Gastrocnemius medialis (tissue), 4 donors: ENCODE results near the gene EXOC2. TPM values are rescaled to one million over a fixed set of nuclear protein-coding genes. Genes with fewer than 3 reads are reported as not detected.

Source experiments
- ATAC-seq, 2 donors: fragments of 150-250 bp; one replicate each; pipeline ENCODE4 v1.9.1; 2016
- DNase-seq, 2 donors: peaks; one replicate each; pipeline ENCODE4 v3.0.0-alpha.2; 2019
- H3K27ac ChIP-seq, 4 donors: fragments of 200-600 bp; sonication (generic); 1 replicate in 1 of 4; 2 replicates in 3 of 4; pipeline ENCODE4 v1.5.1; 2016 to 2018; ENCODE audit warnings: mild to moderate bottlenecking in 2 of 4, moderate library complexity in 1 of 4
- H3K27me3 ChIP-seq, 3 donors: fragments of 200-600 bp; sonication (generic) in 2 of 3; 1 replicate in 1 of 3; 2 replicates in 2 of 3; pipeline versions ENCODE4 v1.5.1 to v1.6.0; 2016 to 2019; ENCODE audit warnings: mild to moderate bottlenecking in 1 of 3, moderate library complexity in 1 of 3
- H3K36me3 ChIP-seq, 2 donors: fragments of 200-600 bp; sonication (generic) in 1 of 2; one replicate each; pipeline ENCODE4 v1.5.1; 2017 to 2018
- H3K4me1 ChIP-seq, 2 donors: fragments of 200-600 bp; sonication (generic) in 1 of 2; one replicate each; pipeline ENCODE4 v1.5.1; 2016 to 2017; ENCODE audit warnings: mild to moderate bottlenecking in 2 of 2
- H3K4me3 ChIP-seq, 4 donors: fragments of 200-600 bp; sonication (generic) in 3 of 4; 1 replicate in 1 of 4; 2 replicates in 3 of 4; pipeline ENCODE4 v1.5.1; 2016 to 2019; ENCODE audit warnings: mild to moderate bottlenecking in 2 of 4
- H3K9me3 ChIP-seq, 3 donors: fragments of 200-600 bp; sonication (generic) in 2 of 3; 1 replicate in 1 of 3; 2 replicates in 2 of 3; pipeline ENCODE4 v1.5.1; 2016 to 2019
- POLR2A ChIP-seq, 2 donors: fragments of 450-650 bp; IDR thresholded peaks; one replicate each; pipeline ENCODE4 v1.6.1; 2017; ENCODE audit warnings: antibody characterized with exemption in 2 of 2, mild to moderate bottlenecking in 2 of 2, moderate library complexity in 2 of 2
- in situ Hi-C, 4 donors: fragments of 200-750 bp; cut with MboI; loops; one replicate each; pipeline versions ENCODE4 v1.15.0 to v1.8.0; 2017; ENCODE audit warnings: low sequenced_read_pairs in 4 of 4
- intact Hi-C: fragments of 100-400 bp; cut with DNase I; formaldehyde crosslinking; loops from one replicate; pipeline ENCODE4 v1.15.1; 2023; ENCODE audit warnings: low total_unique reads
- total RNA-seq, 4 donors: library from RNA; depleted of rRNA; stranded (reverse); fragments of >200 nt; gene quantifications; one replicate each; pipeline versions ENCODE4 v1.1.0 to v1.2.3, GENCODE V29; 2016
- TF ChIP-seq, protein P1 (sequence below), 5 experiments: fragments of 450-650 bp in 3 of 5; fragments of 200-600 bp in 2 of 5; sonication (generic) in 2 of 5; IDR thresholded peaks in 4 of 5; conservative IDR thresholded peaks in 1 of 5; 1 replicate in 4 of 5; 2 replicates in 1 of 5; pipeline ENCODE4 v1.5.1; 2016 to 2019; ENCODE audit warnings: antibody characterized with exemption in 5 of 5, mild to moderate bottlenecking in 3 of 5, moderate library complexity in 3 of 5

EXOC2 gene
- total RNA-seq, 4 donors from 2014 or later = 12.6 to 16.4 (median 15.0) TPM

DNA sequence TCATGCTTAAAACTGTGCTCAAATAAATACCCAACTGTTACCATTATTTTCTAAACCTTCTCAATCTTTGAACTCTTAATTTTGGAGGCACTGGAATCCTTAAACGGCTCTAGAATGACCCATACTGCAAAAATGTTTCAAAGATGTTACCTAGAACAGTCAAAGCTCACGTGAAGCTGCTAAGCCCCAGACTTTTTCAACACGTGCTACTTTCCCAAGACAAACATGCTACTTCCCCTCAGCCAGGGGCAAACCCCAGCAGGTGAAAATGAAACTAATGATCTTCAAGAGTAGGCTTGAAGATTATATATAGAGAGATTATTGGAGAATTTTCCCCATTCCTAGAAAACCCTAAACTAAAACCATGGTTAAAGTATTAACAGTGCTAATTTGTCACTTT, 64.2 kb downstream of the EXOC2 start:
- no peak overlapping the region for H3K4me3 ChIP-seq
- H3K4me1 ChIP-seq = peaks cover 0 to 7% of the 10 kb centered on the region in 2 donors
- no peak for TF ChIP-seq POLR2A (IDR thresholded peaks at IDR 0.05)
- TF ChIP-seq, protein P1, sequence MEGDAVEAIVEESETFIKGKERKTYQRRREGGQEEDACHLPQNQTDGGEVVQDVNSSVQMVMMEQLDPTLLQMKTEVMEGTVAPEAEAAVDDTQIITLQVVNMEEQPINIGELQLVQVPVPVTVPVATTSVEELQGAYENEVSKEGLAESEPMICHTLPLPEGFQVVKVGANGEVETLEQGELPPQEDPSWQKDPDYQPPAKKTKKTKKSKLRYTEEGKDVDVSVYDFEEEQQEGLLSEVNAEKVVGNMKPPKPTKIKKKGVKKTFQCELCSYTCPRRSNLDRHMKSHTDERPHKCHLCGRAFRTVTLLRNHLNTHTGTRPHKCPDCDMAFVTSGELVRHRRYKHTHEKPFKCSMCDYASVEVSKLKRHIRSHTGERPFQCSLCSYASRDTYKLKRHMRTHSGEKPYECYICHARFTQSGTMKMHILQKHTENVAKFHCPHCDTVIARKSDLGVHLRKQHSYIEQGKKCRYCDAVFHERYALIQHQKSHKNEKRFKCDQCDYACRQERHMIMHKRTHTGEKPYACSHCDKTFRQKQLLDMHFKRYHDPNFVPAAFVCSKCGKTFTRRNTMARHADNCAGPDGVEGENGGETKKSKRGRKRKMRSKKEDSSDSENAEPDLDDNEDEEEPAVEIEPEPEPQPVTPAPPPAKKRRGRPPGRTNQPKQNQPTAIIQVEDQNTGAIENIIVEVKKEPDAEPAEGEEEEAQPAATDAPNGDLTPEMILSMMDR (IDR thresholded peaks at IDR 0.05 in 4 of 5, conservative IDR thresholded peaks at IDR 0.05 in 1 of 5) = no peak
- intact Hi-C loops (no loop called here), in situ Hi-C loops (no loop called here)
- no peaks in the 10 kb centered on the region for H3K9me3 ChIP-seq
- ATAC-seq (no peak), DNase-seq (no peak)
- no peak overlapping the region for H3K27ac ChIP-seq
- no peaks in the 10 kb centered on the region for H3K27me3 ChIP-seq
- H3K36me3 ChIP-seq = peaks cover 0 to 11% of the 10 kb centered on the region in 2 donors

DNA sequence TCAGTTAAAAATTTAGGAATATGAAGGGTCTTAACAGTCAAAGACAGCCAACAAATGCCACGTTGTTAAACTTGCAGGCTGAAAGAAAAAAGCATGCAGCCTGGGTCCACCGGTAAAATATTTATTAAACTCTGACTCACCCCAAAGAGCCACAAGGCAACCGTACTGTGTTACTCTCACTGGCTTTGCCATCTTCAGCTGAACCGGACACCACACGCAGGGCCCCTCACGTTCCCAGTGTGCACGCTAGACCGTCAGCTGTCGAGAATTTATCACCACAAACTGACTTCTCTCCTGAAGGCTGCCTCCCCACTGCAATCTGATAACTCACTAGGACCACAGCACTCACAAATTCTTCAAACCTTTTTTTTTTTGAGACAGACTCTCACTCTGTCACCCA, 66.7 kb downstream of the EXOC2 start:
- H3K27ac ChIP-seq = no peak overlapping the region
- TF ChIP-seq, protein P1 (IDR thresholded peaks at IDR 0.05 in 4 of 5, conservative IDR thresholded peaks at IDR 0.05 in 1 of 5) = no peak
- TF ChIP-seq POLR2A (IDR thresholded peaks at IDR 0.05) = no peak
- in situ Hi-C loops = no loop called here
- H3K36me3 ChIP-seq = peaks cover 0 to 11% of the 10 kb centered on the region in 2 donors
- peak; percentile 12 to 59 for DNase-seq
- peaks cover 0 to 7% of the 10 kb centered on the region in 2 donors for H3K4me1 ChIP-seq
- no peaks in the 10 kb centered on the region for H3K9me3 ChIP-seq
- peak; percentile 80 to 93 for ATAC-seq
- intact Hi-C loops = no loop called here
- no peaks in the 10 kb centered on the region for H3K27me3 ChIP-seq
- H3K4me3 ChIP-seq = no peak overlapping the region

DNA sequence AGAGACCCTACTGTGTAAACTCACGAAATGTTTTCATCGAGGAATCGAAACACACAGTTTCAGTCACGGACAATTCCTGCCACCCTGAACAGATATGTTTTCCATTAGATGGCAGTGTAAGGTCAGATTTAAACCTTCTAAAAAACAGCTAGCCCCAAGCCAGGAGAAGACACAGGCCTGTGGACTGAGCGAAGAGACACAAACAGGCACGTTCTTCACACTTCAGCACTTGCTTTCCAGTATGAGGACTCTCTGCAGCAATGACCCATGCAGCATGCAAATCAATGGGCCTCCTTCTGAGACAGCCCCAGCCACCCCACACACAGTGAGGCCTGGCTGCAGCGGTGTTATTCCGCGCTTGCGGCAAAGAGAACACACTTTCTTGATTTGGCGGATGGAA, 68.0 kb downstream of the EXOC2 start:
- Histone ChIP-seq H3K36me3 (peaks cover 0 to 11% of the 10 kb centered on the region in 2 donors), H3K9me3 (no peaks in the 10 kb centered on the region), H3K27ac (no peak overlapping the region), H3K27me3 (no peaks in the 10 kb centered on the region), H3K4me1 (peaks cover 0 to 7% of the 10 kb centered on the region in 2 donors), H3K4me3 (no peak overlapping the region)
- in situ Hi-C loops (no loop called here), intact Hi-C loops (no loop called here)
- no peak for DNase-seq
- TF ChIP-seq POLR2A (IDR thresholded peaks at IDR 0.05) = no peak
- TF ChIP-seq, protein P1 (IDR thresholded peaks at IDR 0.05 in 4 of 5, conservative IDR thresholded peaks at IDR 0.05 in 1 of 5) = no peak
- ATAC-seq = no peak

DNA sequence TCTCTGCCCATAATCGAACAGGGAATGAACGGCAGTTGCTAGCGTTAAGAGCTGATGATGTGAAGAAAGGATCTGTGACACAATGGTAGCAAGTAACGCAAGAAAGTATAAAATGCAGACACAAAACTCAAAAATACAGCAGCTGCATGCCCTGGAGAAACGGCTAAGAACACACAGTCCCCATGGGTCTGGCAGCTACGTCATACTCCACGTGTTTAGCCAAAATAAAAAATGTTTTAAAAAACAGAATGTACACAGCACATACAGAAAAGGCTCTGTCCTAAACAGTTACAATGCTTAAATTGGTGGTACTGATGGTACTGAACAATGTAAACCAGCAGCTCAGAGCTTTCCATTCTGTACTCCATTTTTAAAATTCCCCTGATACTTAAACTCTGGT, 70.5 kb downstream of the EXOC2 start:
- Histone ChIP-seq H3K9me3 (no peaks in the 10 kb centered on the region), H3K27ac (no peak overlapping the region), H3K27me3 (no peaks in the 10 kb centered on the region), H3K36me3 (no peaks in the 10 kb centered on the region), H3K4me1 (peaks cover 3 to 10% of the 10 kb centered on the region in 2 donors), H3K4me3 (no peak overlapping the region)
- intact Hi-C loops = no loop called here
- TF ChIP-seq POLR2A (IDR thresholded peaks at IDR 0.05) = no peak
- TF ChIP-seq, protein P1 (IDR thresholded peaks at IDR 0.05 in 4 of 5, conservative IDR thresholded peaks at IDR 0.05 in 1 of 5) = no peak
- in situ Hi-C loops = no loop called here
- DNase-seq = no peak
- no peak for ATAC-seq

DNA sequence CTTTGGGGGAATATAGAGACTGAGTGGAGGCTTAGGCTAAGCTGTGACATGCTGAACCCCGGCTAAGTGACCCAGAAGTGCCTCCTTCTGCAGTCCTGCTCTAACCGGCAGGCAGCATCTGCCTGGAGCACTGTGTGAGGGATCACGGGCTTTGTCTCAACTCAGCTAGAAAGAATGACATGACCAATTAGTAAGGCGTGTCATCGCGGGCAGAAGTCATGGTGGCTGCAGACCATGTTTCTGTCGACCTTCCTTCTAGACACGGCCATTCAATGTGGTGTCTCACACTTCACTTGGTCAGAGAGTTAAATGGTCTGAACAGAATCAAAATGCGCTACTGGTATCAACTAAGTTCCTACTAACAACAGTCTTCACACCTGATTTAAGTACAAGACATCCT, 71.0 kb downstream of the EXOC2 start:
- ATAC-seq (no peak), DNase-seq (no peak)
- TF ChIP-seq POLR2A (IDR thresholded peaks at IDR 0.05) = no peak
- TF ChIP-seq, protein P1 (IDR thresholded peaks at IDR 0.05 in 4 of 5, conservative IDR thresholded peaks at IDR 0.05 in 1 of 5) = no peak
- in situ Hi-C loops = no loop called here
- no peak overlapping the region for H3K27ac ChIP-seq
- intact Hi-C loops = no loop called here
- H3K4me3 ChIP-seq = no peak overlapping the region
- no peaks in the 10 kb centered on the region for H3K9me3 ChIP-seq
- H3K27me3 ChIP-seq = no peaks in the 10 kb centered on the region
- H3K36me3 ChIP-seq = no peaks in the 10 kb centered on the region
- peaks cover 7 to 14% of the 10 kb centered on the region in 2 donors for H3K4me1 ChIP-seq
